WTC11 (cell line): Measurements from ENCODE around the gene RAB10. TPM values are rescaled to one million over a fixed set of nuclear protein-coding genes. Genes with fewer than 3 reads are reported as not detected.

ENCODE experiments used
- ATAC-seq: fragments of 200-7000 bp; cut with Tn5 transposase; 2 replicates; pipeline ENCODE4 v1.10.0; 2021; ENCODE audit warnings: mild to moderate bottlenecking, moderate library complexity
- CTCF ChIA-PET: fragments of 300-600 bp; sonication (Branson Sonifier 250); formaldehyde crosslinking; loops from one replicate; lab custom pipeline; 2021; ENCODE audit warnings: antibody characterized with exemption; lab: Charles Lee
- POLR2A ChIA-PET: fragments of 350-600 bp; sonication (Branson Sonifier 250); formaldehyde crosslinking; loops from one replicate; lab custom pipeline; 2021; ENCODE audit warnings: antibody characterized with exemption; lab: Charles Lee
- DNase-seq: peaks from one replicate; pipeline ENCODE4 v3.0.0; 2021; ENCODE audit warnings: low spot score
- H3K27ac Mint-ChIP-seq: 2 replicates; pipeline ENCODE4 v1.8.0; 2021; ENCODE audit warnings: mixed read lengths
- H3K27me3 Mint-ChIP-seq: 2 replicates; pipeline ENCODE4 v1.8.0; 2021; ENCODE audit warnings: low read depth, mild to moderate bottlenecking, moderate library complexity, mixed read lengths
- H3K36me3 Mint-ChIP-seq: 2 replicates; pipeline ENCODE4 v1.8.0; 2021; ENCODE audit warnings: mixed read lengths
- H3K4me1 Mint-ChIP-seq: 2 replicates; pipeline ENCODE4 v1.8.0; 2022; ENCODE audit warnings: mixed read lengths
- H3K4me3 Mint-ChIP-seq: 2 replicates; pipeline ENCODE4 v1.8.0; 2021; ENCODE audit warnings: mild to moderate bottlenecking, moderate library complexity, mixed read lengths
- H3K9me3 Mint-ChIP-seq: 2 replicates; pipeline ENCODE4 v1.8.0; 2021; ENCODE audit warnings: mixed read lengths
- CBFB ChIP-seq: sonication (generic); formaldehyde crosslinking; IDR thresholded peaks from 2 replicates; pipeline ENCODE4 v1.8.1; 2022; ENCODE audit warnings: mild to moderate bottlenecking, low read depth, missing genetic modification reagents
- E2F1 ChIP-seq: sonication (generic); formaldehyde crosslinking; IDR thresholded peaks from 2 replicates; pipeline ENCODE4 v1.8.0; 2022; ENCODE audit warnings: mild to moderate bottlenecking, missing genetic modification reagents
- E2F4 ChIP-seq: sonication (generic); formaldehyde crosslinking; IDR thresholded peaks from 2 replicates; pipeline ENCODE4 v1.8.1; 2022; ENCODE audit warnings: low read depth, mild to moderate bottlenecking, moderate library complexity, missing genetic modification reagents, borderline replicate concordance
- E2F5 ChIP-seq: sonication (generic); formaldehyde crosslinking; IDR thresholded peaks from 2 replicates; pipeline ENCODE4 v1.8.1; 2022; ENCODE audit warnings: mild to moderate bottlenecking, moderate library complexity, missing genetic modification reagents
- GTF2I ChIP-seq: fragments of 250-450 bp; sonication (Bioruptor Pico); conservative IDR thresholded peaks from 2 replicates; pipeline ENCODE4 v1.4.0; 2021; ENCODE audit warnings: mild to moderate bottlenecking
- HMGXB4 ChIP-seq: sonication (generic); formaldehyde crosslinking; IDR thresholded peaks from 2 replicates; pipeline ENCODE4 v1.8.1; 2023; ENCODE audit warnings: mild to moderate bottlenecking, moderate library complexity, missing genetic modification reagents
- IRF1 ChIP-seq: sonication (generic); formaldehyde crosslinking; IDR thresholded peaks from 2 replicates; pipeline ENCODE4 v1.8.0; 2023; ENCODE audit warnings: missing genetic modification reagents
- KAT7 ChIP-seq: sonication (generic); formaldehyde crosslinking; IDR thresholded peaks from 2 replicates; pipeline ENCODE4 v1.8.1; 2023; ENCODE audit warnings: missing genetic modification reagents, mild to moderate bottlenecking, borderline replicate concordance
- MXD4 ChIP-seq: fragments of 250-450 bp; sonication (Bioruptor Pico); IDR thresholded peaks from 2 replicates; pipeline ENCODE4 v1.8.0; 2021; ENCODE audit warnings: mild to moderate bottlenecking, moderate library complexity, borderline replicate concordance
- PRDM15 ChIP-seq: sonication (generic); formaldehyde crosslinking; IDR thresholded peaks from 2 replicates; pipeline ENCODE4 v1.8.0; 2022; ENCODE audit warnings: missing genetic modification reagents
- PREB ChIP-seq: sonication (generic); formaldehyde crosslinking; IDR thresholded peaks from 2 replicates; pipeline ENCODE4 v1.8.1; 2022; ENCODE audit warnings: mild to moderate bottlenecking, missing genetic modification reagents, moderate library complexity, borderline replicate concordance
- PRRX2 ChIP-seq: fragments of 250-450 bp; sonication (Bioruptor Pico); IDR thresholded peaks from 2 replicates; pipeline ENCODE4 v1.8.0; 2021; ENCODE audit warnings: mild to moderate bottlenecking
- RELA ChIP-seq: sonication (generic); formaldehyde crosslinking; IDR thresholded peaks from 2 replicates; pipeline ENCODE4 v1.8.1; 2022; ENCODE audit warnings: missing genetic modification reagents, mild to moderate bottlenecking, borderline replicate concordance
- SP1 ChIP-seq: sonication (generic); formaldehyde crosslinking; conservative IDR thresholded peaks from 2 replicates; pipeline ENCODE4 v1.8.1; 2022; ENCODE audit warnings: missing genetic modification reagents
- TEAD4 ChIP-seq: sonication (generic); formaldehyde crosslinking; IDR thresholded peaks from 2 replicates; pipeline ENCODE4 v1.8.0; 2022; ENCODE audit warnings: mild to moderate bottlenecking, missing genetic modification reagents
- ZBTB21 ChIP-seq: sonication (generic); formaldehyde crosslinking; IDR thresholded peaks from 2 replicates; pipeline ENCODE4 v1.8.1; 2023; ENCODE audit warnings: mild to moderate bottlenecking, missing genetic modification reagents, borderline replicate concordance
- ZNF121 ChIP-seq: sonication (generic); formaldehyde crosslinking; IDR thresholded peaks from 2 replicates; pipeline ENCODE4 v1.8.0; 2023; ENCODE audit warnings: missing genetic modification reagents
- total RNA-seq: library from RNA; stranded (reverse); gene quantifications from 3 replicates; pipeline ENCODE4 v1.2.3, GENCODE V29; 2021

RAB10 gene
- total RNA-seq, 1 experiment from 2014 or later, result 127 TPM

- Mint-ChIP-seq H3K9me3 (no peaks in the 10 kb centered on the region), H3K4me3 (no peak overlapping the region), H3K27ac (no peak overlapping the region), H3K4me1 (peaks cover 7% of the 10 kb centered on the region), H3K36me3 (no peaks in the 10 kb centered on the region), H3K27me3 (peaks cover 12% of the 10 kb centered on the region)
- CTCF ChIA-PET, result interaction anchor here (0.7 kb wide), 1 partner anchor 470 kb away, joined by 3 read pairs; no protein-coding TSS in a partner anchor
- TF ChIP-seq GTF2I (CRISPR knock-in tag) (no peak), PRDM15 (CRISPR knock-in tag) (no peak), PRRX2 (CRISPR knock-in tag) (no peak), MXD4 (CRISPR knock-in tag) (no peak), E2F4 (CRISPR knock-in tag) (no peak), TEAD4 (CRISPR knock-in tag) (no peak), E2F5 (CRISPR knock-in tag) (no peak), CBFB (no peak), RELA (no peak), HMGXB4 (CRISPR knock-in tag) (no peak), SP1 (CRISPR knock-in tag) (no peak), E2F1 (CRISPR knock-in tag) (no peak), ZNF121 (no peak), KAT7 (CRISPR knock-in tag) (no peak), IRF1 (CRISPR knock-in tag) (no peak), ZBTB21 (CRISPR knock-in tag) (no peak), PREB (CRISPR knock-in tag) (no peak)
- POLR2A ChIA-PET, result no interaction called here
- DNase-seq (no peak), ATAC-seq (no peak)
These were observed 136.0 kb downstream of the RAB10 start for GRCh38 chr2:26169681-26170414.
